ENCODE results near the gene TMEM106A. TPM values are rescaled to one million over a fixed set of nuclear protein-coding genes. Genes with fewer than 3 reads are reported as not detected.

TMEM106A gene
- total and polyA plus RNA-seq, 9 of the 15 experiments (the other 6 are each of a cell fraction or from before 2014, with no cell fraction given) = 0.03 to 0.29 (median 0.15) TPM

DNA sequence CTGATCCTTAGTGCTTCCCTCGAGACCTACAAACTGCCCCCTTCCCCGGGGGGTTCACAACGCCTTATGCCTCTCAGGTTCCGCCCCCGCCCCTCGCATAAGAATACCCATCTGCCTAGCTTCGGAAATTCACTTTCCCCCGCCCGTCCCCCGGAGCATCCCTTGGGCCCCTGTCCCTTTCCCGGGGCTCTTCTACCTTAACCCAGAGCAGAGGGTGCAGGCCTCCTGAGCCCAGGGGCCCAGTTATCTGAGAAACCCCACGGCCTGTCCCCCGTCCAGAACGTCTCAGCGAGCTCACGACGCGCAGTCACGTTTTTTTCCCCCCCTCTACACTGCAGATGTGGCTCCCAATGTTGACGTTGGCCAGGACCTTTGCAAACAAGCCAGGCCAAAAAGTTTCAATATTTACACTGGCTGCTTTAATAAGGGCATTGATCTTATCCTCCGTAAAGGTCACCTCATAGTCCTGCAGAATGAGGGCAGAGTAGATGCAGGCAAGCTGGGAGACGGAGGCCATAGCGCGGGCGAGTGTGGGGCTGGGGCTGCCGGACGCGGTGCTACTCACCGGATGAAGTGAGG, 42.0 kb upstream of the TMEM106A start (continued):
- TF ChIP-seq MGA (IDR thresholded peaks at IDR 0.05) = peak; percentile 65
- TF ChIP-seq POLR2G (IDR thresholded peaks at IDR 0.05; ENCODE audit: low read depth, low read length) = peak; percentile 66
- TF ChIP-seq, protein P1, sequence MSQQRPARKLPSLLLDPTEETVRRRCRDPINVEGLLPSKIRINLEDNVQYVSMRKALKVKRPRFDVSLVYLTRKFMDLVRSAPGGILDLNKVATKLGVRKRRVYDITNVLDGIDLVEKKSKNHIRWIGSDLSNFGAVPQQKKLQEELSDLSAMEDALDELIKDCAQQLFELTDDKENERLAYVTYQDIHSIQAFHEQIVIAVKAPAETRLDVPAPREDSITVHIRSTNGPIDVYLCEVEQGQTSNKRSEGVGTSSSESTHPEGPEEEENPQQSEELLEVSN (IDR thresholded peaks at IDR 0.05; ENCODE audit: borderline replicate concordance in 1 of 2, extremely low read depth in 1 of 2, insufficient read depth in 1 of 2, insufficient read length in 1 of 2, low read depth in 1 of 2, low read length in 1 of 2, poor library complexity in 1 of 2, severe bottlenecking in 1 of 2) = peak in 1 of 2 experiments; percentile 76
- TF ChIP-seq, protein P2, sequence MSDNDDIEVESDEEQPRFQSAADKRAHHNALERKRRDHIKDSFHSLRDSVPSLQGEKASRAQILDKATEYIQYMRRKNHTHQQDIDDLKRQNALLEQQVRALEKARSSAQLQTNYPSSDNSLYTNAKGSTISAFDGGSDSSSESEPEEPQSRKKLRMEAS (CRISPR knock-in tag; IDR thresholded peaks at IDR 0.05) = peak; percentile 64
- no peak for TF ChIP-seq SREBF1 (IDR thresholded peaks at IDR 0.05; ENCODE audit: borderline replicate concordance, low read depth, low read length)
- TF ChIP-seq, protein P3, sequence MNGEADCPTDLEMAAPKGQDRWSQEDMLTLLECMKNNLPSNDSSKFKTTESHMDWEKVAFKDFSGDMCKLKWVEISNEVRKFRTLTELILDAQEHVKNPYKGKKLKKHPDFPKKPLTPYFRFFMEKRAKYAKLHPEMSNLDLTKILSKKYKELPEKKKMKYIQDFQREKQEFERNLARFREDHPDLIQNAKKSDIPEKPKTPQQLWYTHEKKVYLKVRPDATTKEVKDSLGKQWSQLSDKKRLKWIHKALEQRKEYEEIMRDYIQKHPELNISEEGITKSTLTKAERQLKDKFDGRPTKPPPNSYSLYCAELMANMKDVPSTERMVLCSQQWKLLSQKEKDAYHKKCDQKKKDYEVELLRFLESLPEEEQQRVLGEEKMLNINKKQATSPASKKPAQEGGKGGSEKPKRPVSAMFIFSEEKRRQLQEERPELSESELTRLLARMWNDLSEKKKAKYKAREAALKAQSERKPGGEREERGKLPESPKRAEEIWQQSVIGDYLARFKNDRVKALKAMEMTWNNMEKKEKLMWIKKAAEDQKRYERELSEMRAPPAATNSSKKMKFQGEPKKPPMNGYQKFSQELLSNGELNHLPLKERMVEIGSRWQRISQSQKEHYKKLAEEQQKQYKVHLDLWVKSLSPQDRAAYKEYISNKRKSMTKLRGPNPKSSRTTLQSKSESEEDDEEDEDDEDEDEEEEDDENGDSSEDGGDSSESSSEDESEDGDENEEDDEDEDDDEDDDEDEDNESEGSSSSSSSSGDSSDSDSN (IDR thresholded peaks at IDR 0.05; ENCODE audit: borderline replicate concordance in 1 of 2, low read depth in 2 of 2, low read length in 2 of 2) = peak in 1 of 2 experiments; percentile 56; a peak in 1 of 4 replicates
- 0 out of 2 replicates have a peak, but pooled peaks have one; percentile 6 for TF ChIP-seq TFAP4 (CRISPR knock-in tag; IDR thresholded peaks at IDR 0.05; ENCODE audit: borderline replicate concordance)
- TF ChIP-seq SIN3A (IDR thresholded peaks at IDR 0.05; ENCODE audit: borderline replicate concordance in 2 of 2, control insufficient read depth in 1 of 2, low read depth in 2 of 2, low read length in 2 of 2) = peak in 1 of 2 experiments; percentile 51; a peak in 2 of 4 replicates

Measured in K562 (cell line).